ENCODE measurements around the gene RAB10. TPM values are rescaled to one million over a fixed set of nuclear protein-coding genes. Genes with fewer than 3 reads are reported as not detected.

The RAB10 gene
- total and polyA plus RNA-seq, 2 of the 13 experiments (the other 11 are each of a cell fraction or from before 2014, with no cell fraction given) = 48.2 to 120 TPM

- TF ChIP-seq GPBP1L1 (CRISPR knock-in tag; IDR thresholded peaks at IDR 0.05) = no peak
- peak; percentile 83; the same call in 1 of the 2 replicates for TF ChIP-seq MEIS2 (CRISPR knock-in tag; IDR thresholded peaks at IDR 0.05)
- peak; percentile 97 for TF ChIP-seq ZNF138 (CRISPR knock-in tag; IDR thresholded peaks at IDR 0.05; ENCODE audit: low read depth)
- no peak for TF ChIP-seq ZFP82 (CRISPR knock-in tag; IDR thresholded peaks at IDR 0.05; ENCODE audit: borderline replicate concordance)
- no peak for TF ChIP-seq CBX2 (IDR thresholded peaks at IDR 0.05; ENCODE audit: low read depth, low read length)
- no peak for TF ChIP-seq CBX2 (CRISPR knock-in tag; IDR thresholded peaks at IDR 0.05; ENCODE audit: low read depth)
- peak; percentile 90 for TF ChIP-seq ETS1 (CRISPR knock-in tag; IDR thresholded peaks at IDR 0.05)
- peak; percentile 97; the same call in 1 of the 2 replicates for TF ChIP-seq ZNF510 (CRISPR knock-in tag; IDR thresholded peaks at IDR 0.05; ENCODE audit: low read depth)
- TF ChIP-seq ZNF362 (CRISPR knock-in tag; IDR thresholded peaks at IDR 0.05; ENCODE audit: borderline replicate concordance) = peak; percentile 24; the same call in 1 of the 2 replicates
- TF ChIP-seq ZNF513 (CRISPR knock-in tag; conservative IDR thresholded peaks at IDR 0.05) = no peak
- TF ChIP-seq KLF6 (CRISPR knock-in tag; IDR thresholded peaks at IDR 0.05) = peak; percentile 89
- peak; percentile 91; the same call in 1 of the 2 replicates for TF ChIP-seq ATF5 (CRISPR knock-in tag; IDR thresholded peaks at IDR 0.05; ENCODE audit: low read depth)
- 0 out of 2 replicates have a peak, but pooled peaks have one; percentile 25 for TF ChIP-seq ZFP36L1 (CRISPR knock-in tag; IDR thresholded peaks at IDR 0.05)
- 0 out of 2 replicates have a peak, but pooled peaks have one; percentile 8 for TF ChIP-seq ZKSCAN1 (IDR thresholded peaks at IDR 0.05; ENCODE audit: low read length)
- peak; percentile 99 for TF ChIP-seq TAF1 (CRISPR knock-in tag; IDR thresholded peaks at IDR 0.05)
- peak; percentile 78 for TF ChIP-seq ATF2 (CRISPR knock-in tag; IDR thresholded peaks at IDR 0.05)
- TF ChIP-seq ATF4 (CRISPR knock-in tag; IDR thresholded peaks at IDR 0.05) = 0 out of 4 replicates have a peak, but pooled peaks of 1 of the 2 experiments have one; percentile 5
- peak; percentile 96 for TF ChIP-seq KMT2B (CRISPR knock-in tag; IDR thresholded peaks at IDR 0.05)
- TF ChIP-seq ZNF83 (CRISPR knock-in tag; IDR thresholded peaks at IDR 0.05; ENCODE audit: borderline replicate concordance) = 0 out of 2 replicates have a peak, but pooled peaks have one; percentile 33
Measured at GRCh38 chr2:26033818-26034636, at the start of gene RAB10 (continued).

Measured in HepG2 (cell line).